GM13976 (cell line): Measurements from ENCODE around the gene DCTN3.

Experiments used
- DNase-seq: peaks from one replicate; pipeline ENCODE4 v3.0.0; 2012; ENCODE audit warnings: low spot score
- CTCF ChIP-seq: IDR thresholded peaks from 2 replicates; pipeline ENCODE4 v1.5.1; 2012; ENCODE audit warnings: borderline replicate concordance, mild to moderate bottlenecking; ENCODE audit not compliant: insufficient read depth; ENCODE audit errors: extremely low read depth, missing control alignments, control extremely low read depth
- in situ Hi-C: fragments of 300-500 bp; cut with MboI; formaldehyde crosslinking; loops from one replicate; pipeline ENCODE4 v1.12.0; 2022; ENCODE audit warnings: low sequenced_read_pairs, mixed read lengths, inconsistent platforms; ENCODE audit not compliant: unreplicated experiment

DCTN3 gene

GRCh38 chr9:34576597-34577399, 43.5 kb downstream of the DCTN3 start:
- no peak for DNase-seq
- in situ Hi-C loops: no loop called here
- TF ChIP-seq CTCF: no peak

GRCh38 chr9:34575862-34576596, 44.3 kb downstream of the DCTN3 start:
- in situ Hi-C loops: no loop called here
- DNase-seq: no peak
- no peak for TF ChIP-seq CTCF

- in situ Hi-C loops: no loop called here
- no peak for DNase-seq
- no peak for TF ChIP-seq CTCF
Measured at GRCh38 chr9:34575241-34575640, 45.1 kb downstream of the DCTN3 start.

GRCh38 chr9:34574571-34574970, 45.7 kb downstream of the DCTN3 start:
- no peak for TF ChIP-seq CTCF
- in situ Hi-C loops: no loop called here

GRCh38 chr9:34573599-34574325, 46.5 kb downstream of the DCTN3 start:
- in situ Hi-C loops: no loop called here
- no peak for TF ChIP-seq CTCF
- DNase-seq: no peak

More at GRCh38 chr9:34574571-34574970, 45.7 kb downstream of the DCTN3 start:
- no peak for DNase-seq

- in situ Hi-C loops: no loop called here
- no peak for DNase-seq
- TF ChIP-seq CTCF: no peak
Measured at GRCh38 chr9:34572628-34573027, 47.7 kb downstream of the DCTN3 start.
